Measurements from ENCODE around the gene SH3BP5. TPM values are rescaled to one million over a fixed set of nuclear protein-coding genes. Genes with fewer than 3 reads are reported as not detected.

The SH3BP5 gene
- total RNA-seq, 2 donors from 2014 or later, result 5.5 to 9.3 TPM

DNA sequence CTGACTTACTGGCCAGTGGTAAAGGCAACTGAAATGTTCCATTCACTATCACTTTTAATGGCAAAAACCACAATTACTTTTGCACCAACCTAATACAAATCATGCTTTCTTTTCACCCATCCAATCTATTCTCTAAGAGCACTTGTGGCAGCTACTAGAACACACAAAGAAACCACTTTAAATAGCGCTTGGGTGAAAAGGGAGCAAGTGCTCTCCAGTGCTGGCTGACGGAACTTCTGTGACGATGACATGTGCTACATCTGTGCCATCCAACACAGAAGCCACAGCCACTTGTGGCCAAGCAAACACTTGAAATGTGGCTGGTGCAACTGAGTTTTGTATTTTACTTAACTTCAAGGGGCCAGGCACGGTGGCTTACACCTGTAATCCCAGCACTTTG is 18.9 kb downstream of the SH3BP5 start:
- Histone ChIP-seq H3K36me3 (no peaks in the 10 kb centered on the region), H3K4me3 (no peak overlapping the region), H3K27ac (no peak overlapping the region), H3K9ac (ENCODE audit: low read depth in 2 of 2, low read length in 2 of 2) (no peak overlapping the region), H3K27me3 (no peaks in the 10 kb centered on the region), H3K9me3 (no peaks in the 10 kb centered on the region), H3K4me1 (no peaks in the 10 kb centered on the region)
- TF ChIP-seq, protein P1, sequence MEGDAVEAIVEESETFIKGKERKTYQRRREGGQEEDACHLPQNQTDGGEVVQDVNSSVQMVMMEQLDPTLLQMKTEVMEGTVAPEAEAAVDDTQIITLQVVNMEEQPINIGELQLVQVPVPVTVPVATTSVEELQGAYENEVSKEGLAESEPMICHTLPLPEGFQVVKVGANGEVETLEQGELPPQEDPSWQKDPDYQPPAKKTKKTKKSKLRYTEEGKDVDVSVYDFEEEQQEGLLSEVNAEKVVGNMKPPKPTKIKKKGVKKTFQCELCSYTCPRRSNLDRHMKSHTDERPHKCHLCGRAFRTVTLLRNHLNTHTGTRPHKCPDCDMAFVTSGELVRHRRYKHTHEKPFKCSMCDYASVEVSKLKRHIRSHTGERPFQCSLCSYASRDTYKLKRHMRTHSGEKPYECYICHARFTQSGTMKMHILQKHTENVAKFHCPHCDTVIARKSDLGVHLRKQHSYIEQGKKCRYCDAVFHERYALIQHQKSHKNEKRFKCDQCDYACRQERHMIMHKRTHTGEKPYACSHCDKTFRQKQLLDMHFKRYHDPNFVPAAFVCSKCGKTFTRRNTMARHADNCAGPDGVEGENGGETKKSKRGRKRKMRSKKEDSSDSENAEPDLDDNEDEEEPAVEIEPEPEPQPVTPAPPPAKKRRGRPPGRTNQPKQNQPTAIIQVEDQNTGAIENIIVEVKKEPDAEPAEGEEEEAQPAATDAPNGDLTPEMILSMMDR (IDR thresholded peaks at IDR 0.05), result no peak
- no peak for DNase-seq
- intact Hi-C loops (cut with DNase I), result no loop called here

DNA sequence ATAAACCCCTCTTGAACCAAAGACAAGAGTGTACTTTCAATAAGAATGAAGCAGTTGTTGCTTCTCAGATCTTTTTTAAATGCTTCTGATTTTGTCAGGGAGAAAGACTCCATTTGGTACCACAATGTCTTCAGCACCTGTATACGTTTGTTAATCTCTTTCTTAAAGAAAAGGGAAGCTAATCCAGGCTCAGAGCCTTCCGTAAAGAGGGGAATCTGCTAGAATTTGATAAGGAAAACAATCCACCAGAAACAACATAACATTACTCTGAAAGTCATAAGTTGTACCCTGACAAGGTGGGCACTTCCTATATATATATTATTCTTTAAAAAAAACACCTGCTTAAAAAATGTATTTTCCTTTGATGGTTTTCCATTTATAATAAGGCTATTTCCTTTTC is 19.8 kb downstream of the SH3BP5 start:
- Histone ChIP-seq H3K27ac (no peak overlapping the region), H3K36me3 (no peaks in the 10 kb centered on the region), H3K9ac (ENCODE audit: low read depth in 2 of 2, low read length in 2 of 2) (no peak overlapping the region), H3K27me3 (no peaks in the 10 kb centered on the region), H3K4me1 (no peaks in the 10 kb centered on the region), H3K9me3 (no peaks in the 10 kb centered on the region), H3K4me3 (no peak overlapping the region)
- no peak for DNase-seq
- TF ChIP-seq, protein P1 (IDR thresholded peaks at IDR 0.05), result no peak
- intact Hi-C loops (cut with DNase I), result no loop called here

DNA sequence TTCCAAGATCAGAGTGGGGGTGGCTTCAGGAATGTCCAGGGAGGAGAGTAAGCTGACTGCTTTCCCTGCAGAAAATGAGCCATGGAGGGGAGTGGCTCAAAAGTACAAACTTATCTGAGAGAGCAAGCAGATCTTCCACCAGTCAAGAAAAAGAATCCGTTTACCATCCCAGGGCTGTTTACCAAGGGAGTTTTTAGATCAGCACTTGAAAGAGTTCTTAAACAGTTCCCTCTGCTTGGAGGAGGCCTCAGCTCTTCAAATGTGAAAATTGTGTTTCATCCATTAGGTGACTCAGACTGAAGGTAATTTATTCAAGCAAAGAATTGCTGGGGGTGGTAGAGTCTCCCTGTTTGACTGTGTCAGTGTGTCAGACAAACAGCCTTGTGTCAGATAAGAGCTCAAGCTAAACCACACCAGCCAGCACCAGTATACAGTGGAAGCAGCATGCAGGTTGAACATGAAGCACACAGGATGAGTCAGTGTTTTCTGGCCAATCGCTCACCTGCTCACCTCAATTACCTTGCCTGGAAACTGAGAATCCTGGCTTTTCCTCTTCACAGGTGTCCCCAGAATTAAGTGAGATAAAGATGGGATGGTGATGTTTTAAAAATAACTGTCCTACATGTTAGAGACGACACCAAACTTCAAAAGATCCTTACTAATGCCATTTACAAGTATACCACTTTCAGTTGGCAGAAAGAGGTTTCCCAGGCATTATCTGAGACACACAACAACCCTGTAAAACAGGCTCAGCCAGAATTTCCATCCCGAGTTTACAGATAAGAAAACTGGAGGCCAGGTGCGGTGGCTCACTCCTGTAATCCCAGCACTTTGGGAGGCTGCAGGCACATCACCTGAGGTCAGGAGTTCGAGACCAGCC is 21.7 kb downstream of the SH3BP5 start:
- H3K9ac ChIP-seq (ENCODE audit: low read depth in 2 of 2, low read length in 2 of 2), result no peak overlapping the region
- intact Hi-C loops (cut with DNase I), result no loop called here
- H3K27ac ChIP-seq, result no peak overlapping the region
- no peaks in the 10 kb centered on the region for H3K4me1 ChIP-seq
- H3K36me3 ChIP-seq, result no peaks in the 10 kb centered on the region
- TF ChIP-seq, protein P1 (IDR thresholded peaks at IDR 0.05), result no peak
- peak; percentile 54 for DNase-seq
- H3K27me3 ChIP-seq, result no peaks in the 10 kb centered on the region
- H3K4me3 ChIP-seq, result no peak overlapping the region
- H3K9me3 ChIP-seq, result no peaks in the 10 kb centered on the region

DNA sequence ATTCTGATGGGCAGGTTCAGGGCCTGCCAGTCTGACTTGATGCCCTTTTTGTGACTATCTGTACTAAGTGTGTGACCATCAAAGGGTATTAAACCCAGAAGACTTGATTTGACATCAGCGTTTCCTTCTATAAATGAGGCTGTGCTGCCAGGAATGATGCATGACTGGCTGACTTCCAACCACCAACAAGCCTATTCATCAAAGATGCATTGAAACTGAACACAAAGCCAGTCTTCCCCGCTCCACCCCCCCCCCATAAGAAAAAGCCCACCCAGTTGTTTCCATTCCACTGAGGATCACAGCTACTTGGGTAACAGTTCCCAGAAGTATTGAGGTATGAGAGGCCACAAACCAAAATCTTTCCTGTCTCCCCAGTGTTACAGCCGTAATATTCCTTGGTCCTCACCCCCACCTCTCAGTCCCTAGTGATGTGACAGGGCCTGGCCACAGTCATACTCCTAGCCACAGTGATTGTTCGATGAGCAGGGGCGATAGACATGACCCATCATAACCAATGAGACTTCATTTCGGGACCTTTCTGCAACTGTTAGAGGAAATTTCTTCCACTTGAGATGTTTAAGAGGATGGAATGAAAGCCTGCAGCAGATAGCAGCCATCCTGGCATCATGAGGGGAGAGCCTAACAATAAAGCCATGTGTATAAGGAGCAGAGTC is 22.6 kb downstream of the SH3BP5 start:
- TF ChIP-seq, protein P1 (IDR thresholded peaks at IDR 0.05), result no peak
- no peak overlapping the region for H3K4me3 ChIP-seq
- H3K9me3 ChIP-seq, result no peaks in the 10 kb centered on the region
- no peaks in the 10 kb centered on the region for H3K4me1 ChIP-seq
- no peaks in the 10 kb centered on the region for H3K36me3 ChIP-seq
- intact Hi-C loops (cut with DNase I), result no loop called here
- H3K27ac ChIP-seq, result no peak overlapping the region
- H3K27me3 ChIP-seq, result no peaks in the 10 kb centered on the region
- H3K9ac ChIP-seq (ENCODE audit: low read depth in 2 of 2, low read length in 2 of 2), result no peak overlapping the region
- no peak for DNase-seq

DNA sequence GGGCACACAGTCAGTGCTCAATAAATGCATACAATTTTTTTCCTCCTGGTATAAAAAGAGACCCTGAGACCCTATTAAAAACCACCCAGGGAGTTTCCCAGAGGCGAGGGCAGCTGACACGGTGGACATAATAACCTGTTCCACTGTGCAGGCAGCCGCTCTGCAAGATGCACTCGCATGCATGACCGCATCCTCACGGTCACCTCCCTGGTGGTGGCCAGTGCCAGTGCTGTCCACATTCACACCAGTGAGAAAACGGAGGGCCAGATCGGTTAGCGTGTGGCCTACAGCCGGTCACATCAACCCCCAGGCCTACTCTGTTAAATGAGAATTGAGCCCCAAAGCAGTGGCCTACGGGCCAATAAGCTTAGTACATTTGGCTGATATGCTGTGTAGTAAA is 24.8 kb downstream of the SH3BP5 start:
- no peak overlapping the region for H3K27ac ChIP-seq
- TF ChIP-seq, protein P1 (IDR thresholded peaks at IDR 0.05), result no peak
- no peaks in the 10 kb centered on the region for H3K27me3 ChIP-seq
- intact Hi-C loops (cut with DNase I), result no loop called here
- no peak overlapping the region for H3K4me3 ChIP-seq
- H3K4me1 ChIP-seq, result no peaks in the 10 kb centered on the region
- no peak for DNase-seq
- no peaks in the 10 kb centered on the region for H3K36me3 ChIP-seq
- no peak overlapping the region for H3K9ac ChIP-seq (ENCODE audit: low read depth in 2 of 2, low read length in 2 of 2)
- no peaks in the 10 kb centered on the region for H3K9me3 ChIP-seq
